Measurements from ENCODE around the gene RNASE8. TPM values are rescaled to one million over a fixed set of nuclear protein-coding genes. Genes with fewer than 3 reads are reported as not detected.

Gene RNASE8
- polyA plus RNA-seq, 10 donors, result not detected

DNA sequence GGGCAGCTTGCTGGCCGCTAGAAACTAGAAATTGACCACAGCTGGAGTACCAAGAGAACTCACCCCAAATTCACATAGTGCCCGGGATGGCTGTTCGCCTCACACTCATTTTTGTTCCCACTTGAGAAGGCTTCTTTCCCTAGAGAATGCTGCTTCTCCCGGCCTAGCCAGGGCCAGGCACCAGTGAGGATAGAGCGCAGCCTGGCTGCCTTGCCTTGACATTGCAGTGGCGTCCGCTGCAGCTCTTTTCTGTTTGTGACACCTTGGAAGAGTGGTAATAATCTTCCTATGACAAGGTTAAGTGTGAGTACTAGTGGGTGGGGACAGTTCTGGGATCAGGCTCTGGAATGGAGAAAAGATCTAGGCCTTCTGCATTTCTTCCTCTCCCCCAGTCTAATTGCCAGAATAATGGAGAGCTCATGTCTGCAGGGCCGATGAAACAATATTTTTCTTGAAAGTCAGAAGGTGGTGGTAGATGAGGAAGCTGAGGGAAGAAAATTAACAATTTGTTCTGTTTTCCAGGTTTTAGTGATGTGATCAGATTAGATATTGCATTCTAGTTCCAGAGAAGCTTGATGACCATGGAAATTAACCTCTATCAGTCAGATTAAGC, 46.9 kb downstream of the RNASE8 start:
- peak; percentile 75 to 92 (median 78) for DNase-seq

DNA sequence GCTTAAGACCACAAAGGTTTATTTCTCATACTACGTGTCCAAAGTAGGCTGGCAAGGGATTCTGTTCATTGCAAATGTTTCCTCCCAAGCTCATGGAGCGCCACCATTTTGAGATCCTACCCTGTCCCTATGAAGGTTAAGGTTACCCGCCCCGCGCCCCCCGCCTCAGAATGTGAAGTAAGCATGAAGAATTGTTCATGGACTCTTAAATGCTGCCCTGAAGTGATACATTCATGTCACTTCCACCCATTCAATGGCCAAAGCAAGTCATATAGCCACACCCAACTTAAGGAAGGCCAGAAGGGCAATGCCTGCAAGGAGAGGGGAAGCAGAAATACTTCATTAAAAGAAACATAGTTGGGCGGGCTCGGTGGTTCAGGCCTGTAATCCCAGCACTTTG, 47.5 kb downstream of the RNASE8 start:
- DNase-seq, result no peak

DNA sequence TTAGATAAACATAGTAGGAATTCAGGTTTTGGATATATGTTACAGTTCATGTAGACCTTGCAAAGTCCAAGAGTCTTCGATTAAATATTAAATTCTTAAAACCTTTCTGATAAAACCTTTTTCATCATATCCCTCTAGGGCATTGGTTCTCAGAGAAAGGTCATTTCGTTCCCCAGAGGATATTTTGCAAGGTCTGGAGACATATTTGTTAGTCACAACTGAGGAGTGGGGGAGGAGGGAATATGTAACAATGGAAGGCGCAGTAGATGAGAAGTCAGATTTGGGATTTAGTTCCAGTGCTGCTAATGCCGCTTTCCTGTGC, 48.5 kb downstream of the RNASE8 start:
- DNase-seq, result no peak

DNA sequence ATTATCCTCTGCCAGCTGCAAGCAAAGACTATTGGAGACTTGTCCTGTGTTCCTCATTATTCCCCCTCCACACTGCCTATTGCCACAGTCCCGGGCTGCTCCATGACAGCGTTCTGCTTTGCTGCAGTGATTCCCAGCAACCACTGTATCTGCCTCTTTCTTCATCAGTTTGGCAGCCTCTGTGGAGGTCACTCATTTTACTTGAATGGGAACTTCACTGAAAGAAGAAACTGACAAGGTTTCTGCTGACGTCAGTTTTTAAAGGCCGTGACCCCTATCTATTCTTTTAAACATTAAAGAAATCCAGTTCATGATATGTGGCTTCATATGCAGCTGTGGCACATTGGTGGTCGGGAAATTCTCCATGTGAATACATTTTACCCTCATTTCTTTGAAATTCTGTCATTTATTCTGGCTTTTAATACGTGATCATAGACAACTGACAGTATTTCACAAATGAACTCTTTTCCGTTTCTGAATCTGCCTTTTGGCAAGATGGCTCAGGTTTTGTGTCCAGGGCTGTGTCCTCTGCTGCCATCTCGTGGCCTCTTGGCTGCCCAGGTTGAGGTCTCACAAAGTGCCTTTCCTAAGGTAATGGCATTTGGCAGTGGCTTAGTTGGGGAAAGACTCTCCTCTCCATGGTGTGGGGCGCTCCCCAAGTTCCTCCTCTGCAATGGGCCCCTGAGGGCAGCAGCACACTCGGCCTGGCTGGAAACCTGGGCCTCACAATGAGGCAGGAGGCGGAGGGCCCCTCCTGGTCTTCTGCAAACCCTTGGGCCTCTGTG, 49.1 kb downstream of the RNASE8 start:
- DNase-seq, result peak; percentile 73 to 92 (median 87)

DNA sequence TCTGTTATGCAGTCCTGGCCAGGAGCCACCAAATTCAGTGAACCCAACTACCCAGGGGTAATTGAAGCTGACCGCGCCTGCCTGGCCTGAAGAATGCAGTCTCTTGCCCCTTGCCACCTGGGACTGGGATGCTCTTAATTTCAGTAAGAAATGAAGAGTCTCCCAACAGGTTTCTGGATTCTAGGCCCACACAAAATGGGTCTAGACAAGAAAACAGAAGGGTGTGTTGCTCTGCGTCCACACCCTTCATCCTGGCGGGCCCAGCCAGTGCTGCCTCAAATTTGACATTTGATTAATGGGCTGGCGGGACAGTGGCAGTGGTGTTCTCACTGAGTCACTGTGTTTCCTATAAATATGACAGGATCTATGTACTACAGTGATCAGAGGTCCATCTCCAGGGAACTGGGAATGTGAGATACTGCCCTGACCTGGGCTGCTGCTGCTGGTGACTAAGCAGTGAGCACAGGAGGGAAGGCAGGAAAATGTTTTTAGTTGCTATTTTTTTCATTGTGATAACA, 49.7 kb downstream of the RNASE8 start:
- no peak for DNase-seq

Other genes starting within 250 kb of the RNASE8 start
- 1 to 10 TPM in 1 of 10 donors, under 1 TPM in 4, not detected in 5; 0.19 to 1.2 (median 0.41) TPM for gene RNASE3, start 166.4 kb upstream of the RNASE8 start, polyA plus RNA-seq (ENCODE audit: insufficient read length in 10 of 10)
- gene RNASE2, start 102.3 kb upstream of the RNASE8 start, polyA plus RNA-seq (ENCODE audit: insufficient read length in 10 of 10), result 1 to 10 TPM in 5 of 10 donors, under 1 TPM in 5; 0.50 to 2.4 (median 0.99) TPM
- gene METTL17, start 67.8 kb upstream of the RNASE8 start, polyA plus RNA-seq (ENCODE audit: insufficient read length in 10 of 10), result 10 to 100 TPM; 33.8 to 75.8 (median 42.9) TPM
- gene SLC39A2, start 58.5 kb upstream of the RNASE8 start, polyA plus RNA-seq (ENCODE audit: insufficient read length in 10 of 10), result under 1 TPM in 3 of 10 donors, not detected in 7; 0.16 to 0.91 (median 0.43) TPM
- gene NDRG2, start 32.8 kb upstream of the RNASE8 start, polyA plus RNA-seq (ENCODE audit: insufficient read length in 10 of 10), result 100 to 1,000 TPM in 9 of 10 donors, 10 to 100 TPM in 1; 98.7 to 223 (median 147) TPM
- under 1 TPM in 9 of 10 donors, not detected in 1; 0.17 to 0.98 (median 0.58) TPM for gene TPPP2, start 27.6 kb upstream of the RNASE8 start, polyA plus RNA-seq (ENCODE audit: insufficient read length in 10 of 10)
- gene RNASE13, start 23.0 kb upstream of the RNASE8 start, polyA plus RNA-seq (ENCODE audit: insufficient read length in 10 of 10), result under 1 TPM in 2 of 10 donors, not detected in 8; 0.33 to 0.34 TPM
- under 1 TPM in 2 of 10 donors, not detected in 8; 0.14 to 0.18 TPM for gene RNASE7, start 15.5 kb upstream of the RNASE8 start, polyA plus RNA-seq (ENCODE audit: insufficient read length in 10 of 10)
- gene ARHGEF40, start 12.5 kb downstream of the RNASE8 start, polyA plus RNA-seq (ENCODE audit: insufficient read length in 10 of 10), result 10 to 100 TPM; 51.4 to 83.0 (median 61.7) TPM
- 10 to 100 TPM; 12.9 to 18.7 (median 16.2) TPM for gene ZNF219, start 40.8 kb downstream of the RNASE8 start, polyA plus RNA-seq (ENCODE audit: insufficient read length in 10 of 10)
- under 1 TPM; 0.29 to 0.91 (median 0.58) TPM for gene TMEM253, start 43.2 kb downstream of the RNASE8 start, polyA plus RNA-seq (ENCODE audit: insufficient read length in 10 of 10)
- under 1 TPM in 5 of 10 donors, not detected in 5; 0.01 to 0.05 (median 0.03) TPM for gene OR5AU1, start 98.2 kb downstream of the RNASE8 start, polyA plus RNA-seq (ENCODE audit: insufficient read length in 10 of 10)
- gene HNRNPC, start 211.6 kb downstream of the RNASE8 start, polyA plus RNA-seq (ENCODE audit: insufficient read length in 10 of 10), result 100 to 1,000 TPM; 396 to 532 (median 442) TPM
- gene RPGRIP1, start 222.3 kb downstream of the RNASE8 start, polyA plus RNA-seq (ENCODE audit: insufficient read length in 10 of 10), result 1 to 10 TPM in 1 of 10 donors, under 1 TPM in 9; 0.20 to 1.1 (median 0.49) TPM